Measurements from ENCODE around the gene ZNF473. TPM values are rescaled to one million over a fixed set of nuclear protein-coding genes. Genes with fewer than 3 reads are reported as not detected.
"Not testable (repeated sequence)": the region's sequence is repeated elsewhere in the genome, so short reads cannot be mapped to it uniquely, and the experiment has no call there.

Gene ZNF473
- total RNA-seq, 1 donor from 2014 or later, result 3.4 TPM

DNA sequence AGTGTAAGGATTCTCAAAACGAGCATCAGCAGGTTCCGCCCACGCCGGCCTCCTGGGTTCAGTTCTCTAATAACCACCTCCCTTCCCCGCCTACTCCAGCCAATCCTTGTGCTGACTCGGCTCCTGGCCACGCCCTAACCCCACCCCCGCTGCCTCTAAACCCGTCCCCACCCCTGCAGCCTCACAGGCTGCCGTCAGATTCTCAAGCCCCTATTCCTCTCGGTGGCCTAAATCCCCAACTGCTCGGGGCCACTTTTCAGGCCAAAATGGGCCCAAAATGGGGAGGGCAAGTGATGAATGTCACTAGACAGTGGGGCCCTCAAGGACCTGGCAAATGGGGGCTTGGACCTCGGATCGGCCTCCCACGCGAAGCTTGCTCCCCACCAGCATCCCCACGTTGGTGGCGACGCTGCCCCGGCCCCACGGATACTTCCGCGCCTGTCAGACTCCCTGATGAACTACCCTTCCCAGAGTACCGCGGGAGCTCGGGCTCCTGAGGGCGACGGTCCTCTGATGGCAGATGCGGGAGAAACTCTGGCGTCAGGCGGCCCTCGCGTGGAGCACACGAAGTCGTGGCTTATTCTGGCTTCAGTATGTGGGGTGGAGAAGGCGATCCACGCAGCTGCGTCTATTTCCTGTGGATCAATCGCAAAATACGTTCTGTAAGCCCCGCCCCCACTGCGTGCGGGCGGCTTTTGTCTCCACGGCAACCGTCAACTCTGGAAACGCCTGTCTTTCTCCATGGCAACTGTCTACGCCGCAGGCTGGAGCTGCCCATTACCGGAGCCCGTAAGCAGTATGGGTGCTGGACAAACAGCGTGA, 24.8 kb downstream of the ZNF473 start:
- Histone ChIP-seq H3K4me3 (peak overlapping the region; percentile 52 to 64), H3K27ac (peak overlapping the region; percentile 34 to 65), H3K27me3 (no peaks in the 10 kb centered on the region), H3K4me1 (no peaks in the 10 kb centered on the region), H3K9me3 (peaks cover 22 to 56% of the 10 kb centered on the region in 2 donors), H3K36me3 (peaks cover 10 to 21% of the 10 kb centered on the region in 2 donors)
- TF ChIP-seq, protein P1, sequence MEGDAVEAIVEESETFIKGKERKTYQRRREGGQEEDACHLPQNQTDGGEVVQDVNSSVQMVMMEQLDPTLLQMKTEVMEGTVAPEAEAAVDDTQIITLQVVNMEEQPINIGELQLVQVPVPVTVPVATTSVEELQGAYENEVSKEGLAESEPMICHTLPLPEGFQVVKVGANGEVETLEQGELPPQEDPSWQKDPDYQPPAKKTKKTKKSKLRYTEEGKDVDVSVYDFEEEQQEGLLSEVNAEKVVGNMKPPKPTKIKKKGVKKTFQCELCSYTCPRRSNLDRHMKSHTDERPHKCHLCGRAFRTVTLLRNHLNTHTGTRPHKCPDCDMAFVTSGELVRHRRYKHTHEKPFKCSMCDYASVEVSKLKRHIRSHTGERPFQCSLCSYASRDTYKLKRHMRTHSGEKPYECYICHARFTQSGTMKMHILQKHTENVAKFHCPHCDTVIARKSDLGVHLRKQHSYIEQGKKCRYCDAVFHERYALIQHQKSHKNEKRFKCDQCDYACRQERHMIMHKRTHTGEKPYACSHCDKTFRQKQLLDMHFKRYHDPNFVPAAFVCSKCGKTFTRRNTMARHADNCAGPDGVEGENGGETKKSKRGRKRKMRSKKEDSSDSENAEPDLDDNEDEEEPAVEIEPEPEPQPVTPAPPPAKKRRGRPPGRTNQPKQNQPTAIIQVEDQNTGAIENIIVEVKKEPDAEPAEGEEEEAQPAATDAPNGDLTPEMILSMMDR (IDR thresholded peaks at IDR 0.05), result no peak
- intact Hi-C loops (cut with DNase I), result no loop called here
- DNase-seq (ENCODE audit: low spot score in 2 of 2), result peak; percentile 31 to 85

- Histone ChIP-seq H3K9me3 (peaks cover 14 to 49% of the 10 kb centered on the region in 2 donors), H3K36me3 (peaks cover 3 to 14% of the 10 kb centered on the region in 2 donors), H3K27ac (peak overlapping the region in 1 of 2 donors; percentile 65), H3K4me3 (peak overlapping the region; percentile 52 to 64)
- DNase-seq (ENCODE audit: low spot score in 2 of 2); H3K27me3 ChIP-seq; H3K4me1 ChIP-seq; intact Hi-C loops (cut with DNase I): not testable (repeated sequence)
These were observed 25.6 kb downstream of the ZNF473 start for GRCh38 chr19:50051228-50051895.

DNA sequence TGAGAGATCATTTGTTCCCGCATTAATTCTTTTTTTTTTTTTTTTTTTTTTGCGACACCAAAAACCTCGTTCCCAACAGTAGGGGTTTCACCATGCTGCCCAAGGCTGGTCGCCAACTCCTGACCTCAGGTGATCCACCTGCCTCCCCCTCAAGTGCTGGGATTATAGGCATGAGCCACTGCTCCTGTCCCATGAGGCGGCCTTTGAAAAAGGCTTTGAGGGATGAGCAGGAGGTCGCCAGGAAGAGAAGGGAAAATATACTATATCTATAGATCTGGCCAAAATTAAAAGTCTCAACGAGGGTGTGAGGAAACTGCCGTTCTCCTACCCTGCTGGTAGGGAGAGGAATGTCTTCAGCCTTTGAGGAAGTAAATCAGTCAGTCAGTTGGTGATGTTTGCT, 26.2 kb downstream of the ZNF473 start:
- H3K9me3 ChIP-seq, result peaks cover 9 to 43% of the 10 kb centered on the region in 2 donors
- TF ChIP-seq, protein P1 (IDR thresholded peaks at IDR 0.05), result no peak
- H3K27ac ChIP-seq, result no peak overlapping the region
- peaks cover 0 to 8% of the 10 kb centered on the region in 2 donors for H3K36me3 ChIP-seq
- no peaks in the 10 kb centered on the region for H3K4me1 ChIP-seq
- intact Hi-C loops (cut with DNase I), result no loop called here
- H3K27me3 ChIP-seq, result no peaks in the 10 kb centered on the region
- no peak overlapping the region for H3K4me3 ChIP-seq
- DNase-seq (ENCODE audit: low spot score in 2 of 2), result no peak

DNA sequence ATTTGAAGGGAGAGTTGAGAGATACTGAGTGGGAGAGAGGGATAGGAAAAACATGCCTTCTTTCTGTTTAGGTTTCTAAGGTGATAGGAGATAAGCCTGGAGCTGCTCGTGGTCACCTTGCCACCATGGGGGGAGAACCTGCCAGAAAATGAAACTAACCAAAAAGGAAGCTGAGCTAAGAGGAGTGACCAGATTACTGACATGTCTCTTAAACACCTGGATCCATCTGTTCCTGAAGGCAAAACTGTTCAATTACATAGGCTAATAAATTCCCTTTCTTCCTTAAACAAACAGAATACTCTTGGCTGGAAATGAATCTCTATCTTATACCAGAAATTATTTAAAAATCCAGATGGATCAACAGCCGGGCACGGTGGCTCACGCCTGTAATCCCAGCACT, 27.3 kb downstream of the ZNF473 start:
- H3K4me3 ChIP-seq, result no peak overlapping the region
- H3K36me3 ChIP-seq, result no peaks in the 10 kb centered on the region
- H3K27me3 ChIP-seq, result no peaks in the 10 kb centered on the region
- intact Hi-C loops (cut with DNase I), result no loop called here
- peaks cover 2 to 34% of the 10 kb centered on the region in 2 donors for H3K9me3 ChIP-seq
- TF ChIP-seq, protein P1 (IDR thresholded peaks at IDR 0.05), result no peak
- no peak overlapping the region for H3K27ac ChIP-seq
- no peaks in the 10 kb centered on the region for H3K4me1 ChIP-seq
- no peak for DNase-seq (ENCODE audit: low spot score in 2 of 2)

GRCh38 chr19:50058425-50058824, 32.6 kb downstream of the ZNF473 start:
- H3K27me3 ChIP-seq, result no peaks in the 10 kb centered on the region
- no peak overlapping the region for H3K27ac ChIP-seq
- TF ChIP-seq, protein P1 (IDR thresholded peaks at IDR 0.05), result no peak
- H3K9me3 ChIP-seq, result peaks cover 19 to 22% of the 10 kb centered on the region in 2 donors
- intact Hi-C loops (cut with DNase I), result no loop called here
- H3K36me3 ChIP-seq, result no peaks in the 10 kb centered on the region
- H3K4me3 ChIP-seq, result no peak overlapping the region
- H3K4me1 ChIP-seq, result no peaks in the 10 kb centered on the region
- no peak for DNase-seq (ENCODE audit: low spot score in 2 of 2)

DNA sequence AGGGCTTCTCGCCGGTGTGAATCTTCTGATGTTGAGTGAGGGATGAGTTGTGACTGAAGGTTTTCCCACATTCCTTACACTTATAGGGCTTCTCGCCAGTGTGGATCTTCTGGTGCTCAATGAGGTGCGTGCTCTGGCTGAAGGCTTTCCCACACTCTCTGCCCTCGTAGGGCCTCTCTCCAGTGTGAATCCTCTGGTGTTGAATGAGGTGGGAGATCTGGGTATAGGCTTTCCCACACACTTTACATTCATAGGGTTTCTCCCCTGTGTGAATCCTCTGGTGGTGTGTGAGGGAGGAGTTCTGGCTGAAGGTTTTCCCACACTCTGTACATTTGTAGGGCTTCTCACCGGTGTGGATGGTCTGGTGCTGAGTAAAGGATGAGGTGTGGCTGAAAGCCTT, 33.2 kb downstream of the ZNF473 start:
- H3K9me3 ChIP-seq, result peaks cover 19 to 21% of the 10 kb centered on the region in 2 donors
- H3K27ac ChIP-seq, result no peak overlapping the region
- DNase-seq (ENCODE audit: low spot score in 2 of 2), result no peak
- no peaks in the 10 kb centered on the region for H3K4me1 ChIP-seq
- TF ChIP-seq, protein P1 (IDR thresholded peaks at IDR 0.05), result no peak
- H3K36me3 ChIP-seq, result no peaks in the 10 kb centered on the region
- intact Hi-C loops (cut with DNase I), result no loop called here
- no peak overlapping the region for H3K4me3 ChIP-seq
- H3K27me3 ChIP-seq, result no peaks in the 10 kb centered on the region

Measured in ascending aorta (tissue), 2 donors.